H9 (cell line): ENCODE results near the gene CARD8. TPM values are rescaled to one million over a fixed set of nuclear protein-coding genes. Genes with fewer than 3 reads are reported as not detected.

Experiments used
- DNase-seq: peaks from one replicate; pipeline ENCODE4 v3.0.0-alpha.2; 2017
- H2AFZ ChIP-seq: one replicate; pipeline ENCODE4 v1.6.1; 2013; ENCODE audit warnings: mild to moderate bottlenecking, low read length, control low read depth, moderate library complexity
- H2AK5ac ChIP-seq: 2 replicates; pipeline ENCODE4 v1.6.1; 2013; ENCODE audit warnings: low read length, control low read depth, mixed read lengths; ENCODE audit not compliant: insufficient read length
- H2BK120ac ChIP-seq: one replicate; pipeline ENCODE4 v1.6.1; 2013; ENCODE audit warnings: low read depth, mild to moderate bottlenecking, low read length, control low read depth, inconsistent platforms; ENCODE audit not compliant: poor library complexity, severe bottlenecking
- H2BK12ac ChIP-seq: 2 replicates; pipeline ENCODE4 v1.6.1; 2013; ENCODE audit warnings: low read length, control low read depth, mixed read lengths, low read depth; ENCODE audit not compliant: insufficient read length
- H2BK15ac ChIP-seq: 2 replicates; pipeline ENCODE4 v1.6.1; 2013; ENCODE audit warnings: low read depth, low read length, control low read depth
- H2BK20ac ChIP-seq: one replicate; pipeline ENCODE4 v1.6.1; 2013; ENCODE audit warnings: low read depth, mild to moderate bottlenecking, low read length, control low read depth, inconsistent platforms; ENCODE audit not compliant: poor library complexity, severe bottlenecking
- H2BK5ac ChIP-seq: 2 replicates; pipeline ENCODE4 v1.6.1; 2013; ENCODE audit warnings: low read length, control low read depth, mixed read lengths; ENCODE audit not compliant: insufficient read length
- H3K14ac ChIP-seq: 2 replicates; pipeline ENCODE4 v1.6.1; 2013; ENCODE audit warnings: low read length, control low read depth; ENCODE audit not compliant: insufficient read depth
- H3K18ac ChIP-seq: 2 replicates; pipeline ENCODE4 v1.6.1; 2013; ENCODE audit warnings: low read depth, mild to moderate bottlenecking, mixed read lengths, low read length, control low read depth; ENCODE audit not compliant: insufficient read length
- H3K23ac ChIP-seq: 2 replicates; pipeline ENCODE4 v1.6.1; 2013; ENCODE audit warnings: low read length, control low read depth, mixed read lengths, low read depth; ENCODE audit not compliant: insufficient read length
- H3K23me2 ChIP-seq: 2 replicates; pipeline ENCODE4 v1.6.1; 2013; ENCODE audit warnings: low read depth, mild to moderate bottlenecking, mixed read lengths, low read length, control low read depth; ENCODE audit not compliant: insufficient read length, poor library complexity, severe bottlenecking
- H3K27ac ChIP-seq: 2 replicates; pipeline ENCODE4 v1.5.1; 2013; ENCODE audit warnings: low read length, control low read depth, mixed read lengths, low read depth; ENCODE audit not compliant: insufficient read length
- H3K27me3 ChIP-seq: 2 replicates; pipeline ENCODE4 v1.6.1; 2013; ENCODE audit warnings: low read length, control low read depth, inconsistent platforms; ENCODE audit not compliant: insufficient read depth
- H3K4ac ChIP-seq: 2 replicates; pipeline ENCODE4 v1.6.1; 2013; ENCODE audit warnings: low read depth, mild to moderate bottlenecking, control low read depth, inconsistent platforms, low read length, moderate library complexity
- H3K4me1 ChIP-seq: 2 replicates; pipeline ENCODE4 v1.6.1; 2013; ENCODE audit warnings: low read length, control low read depth, inconsistent platforms; ENCODE audit not compliant: insufficient read depth
- H3K4me2 ChIP-seq: 2 replicates; pipeline ENCODE4 v1.6.1; 2013; ENCODE audit warnings: low read length, control low read depth, mixed read lengths; ENCODE audit not compliant: insufficient read length, insufficient read depth
- H3K56ac ChIP-seq: 2 replicates; pipeline ENCODE4 v1.6.1; 2013; ENCODE audit warnings: low read depth, mild to moderate bottlenecking, mixed read lengths, low read length, control low read depth; ENCODE audit not compliant: insufficient read length
- H3K79me1 ChIP-seq: 2 replicates; pipeline ENCODE4 v1.6.1; 2013; ENCODE audit warnings: low read depth, mild to moderate bottlenecking, moderate library complexity, low read length, control low read depth, inconsistent platforms; ENCODE audit not compliant: insufficient read depth, poor library complexity, severe bottlenecking
- H3K79me2 ChIP-seq: 2 replicates; pipeline ENCODE4 v1.6.1; 2013; ENCODE audit warnings: low read length, control low read depth, inconsistent platforms; ENCODE audit not compliant: insufficient read depth
- H3K9ac ChIP-seq: 2 replicates; pipeline ENCODE4 v1.6.1; 2013; ENCODE audit warnings: low read length, control low read depth, mixed read lengths; ENCODE audit not compliant: insufficient read length; ENCODE audit errors: extremely low read depth
- H3K9me3 ChIP-seq: one replicate; pipeline ENCODE4 v1.6.1; 2013; ENCODE audit warnings: low read depth, low read length, inconsistent platforms; ENCODE audit not compliant: control insufficient read depth
- H3T11ph ChIP-seq: one replicate; pipeline ENCODE4 v1.6.1; 2013; ENCODE audit warnings: mild to moderate bottlenecking, low read length, control low read depth, inconsistent platforms
- H4K20me1 ChIP-seq: one replicate; pipeline ENCODE4 v1.6.1; 2013; ENCODE audit not compliant: control insufficient read depth, insufficient read length, insufficient read depth
- H4K5ac ChIP-seq: 2 replicates; pipeline ENCODE4 v1.6.1; 2013; ENCODE audit warnings: low read depth, mild to moderate bottlenecking, mixed read lengths, low read length, control low read depth; ENCODE audit not compliant: insufficient read length
- H4K8ac ChIP-seq: replicated peaks from 2 replicates; pipeline ENCODE4 v1.6.1; 2013; ENCODE audit warnings: low read length, control low read depth, mixed read lengths, low read depth; ENCODE audit not compliant: insufficient read length
- H4K91ac ChIP-seq: 2 replicates; pipeline ENCODE4 v1.6.1; 2013; ENCODE audit warnings: low read depth, mild to moderate bottlenecking, moderate library complexity, mixed read lengths, low read length, control low read depth; ENCODE audit not compliant: insufficient read length
- H3K27ac Mint-ChIP-seq, 3 experiments: 2 replicates in 2 of 3; 3 replicates in 1 of 3; pipeline ENCODE4 v1.8.0; 2020 to 2021; ENCODE audit warnings: mixed read lengths in 3 of 3, mild to moderate bottlenecking in 1 of 3, moderate library complexity in 1 of 3
- H3K27me3 Mint-ChIP-seq: 2 replicates; pipeline ENCODE4 v1.8.0; 2021; ENCODE audit warnings: low read depth, mild to moderate bottlenecking, moderate library complexity, mixed read lengths
- H3K36me3 Mint-ChIP-seq, 3 experiments: 2 replicates in 2 of 3; 3 replicates in 1 of 3; pipeline ENCODE4 v1.8.0; 2020 to 2021; ENCODE audit warnings: low read depth in 3 of 3, mixed read lengths in 3 of 3; ENCODE audit not compliant: insufficient read depth in 1 of 3
- H3K4me1 Mint-ChIP-seq, 2 experiments: 2 replicates each; pipeline ENCODE4 v1.8.0; 2020; ENCODE audit warnings: mixed read lengths in 2 of 2
- H3K4me3 Mint-ChIP-seq, 2 experiments: 2 replicates in 1 of 2; 3 replicates in 1 of 2; pipeline ENCODE4 v1.8.0; 2020 to 2021; ENCODE audit warnings: mild to moderate bottlenecking in 2 of 2, mixed read lengths in 2 of 2, moderate library complexity in 1 of 2
- H3K9me3 Mint-ChIP-seq, 2 experiments: 2 replicates in 1 of 2; 3 replicates in 1 of 2; pipeline ENCODE4 v1.8.0; 2020; ENCODE audit warnings: mild to moderate bottlenecking in 2 of 2, mixed read lengths in 2 of 2, moderate library complexity in 1 of 2
- CTCF ChIP-seq: fragments of 200-600 bp; sonication (generic); conservative IDR thresholded peaks from 3 replicates; pipeline ENCODE4 v1.8.0; 2021; ENCODE audit warnings: antibody characterized with exemption, mild to moderate bottlenecking
- WGBS: extraction: QIAGEN DNeasy Blood & Tissue Kit; methylation state at CpG from one replicate; pipeline ENCODE4 v1.1.7; 2013; ENCODE audit warnings: missing lambda C conversion rate, low lambda C conversion rate, mixed read lengths; ENCODE audit not compliant: insufficient read length; ENCODE audit errors: extremely low coverage; 5-methylcytosine and 5-hydroxymethylcytosine counted together
- total RNA-seq: library from RNA; stranded (reverse); gene quantifications from 2 replicates; pipeline ENCODE4 v1.2.1, GENCODE V29; 2021

The CARD8 gene
- total RNA-seq, 1 experiment from 2014 or later: 21.0 TPM

- H3K27ac Mint-ChIP-seq: peak overlapping the region in 1 of 3 experiments; percentile 57; a peak in 1 of 7 replicates
- Histone ChIP-seq H2BK12ac (no peak overlapping the region), H3K4ac (no peak overlapping the region), H2BK120ac (no peak overlapping the region), H3K9me3 (no peaks in the 10 kb centered on the region), H3K79me2 (no peaks in the 10 kb centered on the region), H2AFZ (no peak overlapping the region), H2BK20ac (no peak overlapping the region), H3T11ph (no peak overlapping the region), H2BK15ac (no peak overlapping the region), H3K18ac (no peak overlapping the region), H4K5ac (no peak overlapping the region), H3K4me1 (no peaks in the 10 kb centered on the region), H3K27me3 (no peaks in the 10 kb centered on the region), H3K9ac (no peak overlapping the region), H3K27ac (no peak overlapping the region), H3K23ac (no peak overlapping the region), H3K23me2 (no peaks in the 10 kb centered on the region), H3K14ac (no peak overlapping the region), H4K91ac (no peak overlapping the region), H4K8ac (no peak overlapping the region), H3K56ac (no peak overlapping the region), H4K20me1 (no peaks in the 10 kb centered on the region), H3K79me1 (no peaks in the 10 kb centered on the region), H2AK5ac (no peak overlapping the region), H2BK5ac (no peak overlapping the region), H3K4me2 (no peak overlapping the region)
- peaks cover 4 to 29% (median 19%) of the 10 kb centered on the region in 3 experiments; a peak in 5 of 7 replicates for H3K36me3 Mint-ChIP-seq
- WGBS: no CpG with 5 or more reads among the region's 3 CpGs
- no peak for DNase-seq
- no peaks in the 10 kb centered on the region for H3K4me1 Mint-ChIP-seq
- H3K4me3 Mint-ChIP-seq: no peak overlapping the region
- H3K27me3 Mint-ChIP-seq: no peaks in the 10 kb centered on the region
- TF ChIP-seq CTCF: no peak
- no peaks in the 10 kb centered on the region for H3K9me3 Mint-ChIP-seq
These were observed 18.7 kb downstream of the CARD8 start for GRCh38 chr19:48237057-48237456.
